ENCODE results near the gene GJC1. TPM values are rescaled to one million over a fixed set of nuclear protein-coding genes. Genes with fewer than 3 reads are reported as not detected.

GJC1 gene
- total and polyA plus RNA-seq, 3 donors from 2014 or later: 16.9 to 21.0 (median 19.3) TPM

DNA sequence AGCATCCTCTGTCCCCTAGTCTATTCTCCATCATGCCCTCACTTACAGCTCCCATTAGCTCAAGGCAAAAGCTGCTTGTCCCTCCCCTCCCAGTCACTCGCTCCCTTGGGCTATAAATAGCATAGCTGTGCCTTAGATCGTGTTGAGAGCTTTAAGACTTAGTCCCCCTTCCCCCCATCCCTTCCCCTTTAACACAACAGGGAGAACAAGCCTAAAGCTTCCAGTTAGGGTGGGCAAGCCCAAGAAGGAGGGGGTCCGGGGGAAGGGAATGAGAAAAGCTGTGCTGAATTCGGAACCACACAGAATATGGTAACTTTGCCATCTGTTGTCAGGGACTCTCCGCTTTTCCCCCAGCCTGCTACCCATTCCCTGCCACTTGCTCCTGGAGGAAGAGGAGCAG lies 12.7 kb upstream of the GJC1 start:
- Histone ChIP-seq H3K36me3 (ENCODE audit: low read depth, missing control alignments) (no peaks in the 10 kb centered on the region), H3K4me3 (no peak overlapping the region), H3K27ac (no peak overlapping the region), H3K9me3 (no peaks in the 10 kb centered on the region), H3K4me1 (no peaks in the 10 kb centered on the region), H3K27me3 (no peaks in the 10 kb centered on the region)
- no peak for DNase-seq
- intact Hi-C loops (cut with DNase I; ENCODE audit: low total_unique reads): no loop called here
- WGBS, 2 donors: 57 to 62% methylated on average over 5 of the region's 5 CpGs
- TF ChIP-seq, protein P1, sequence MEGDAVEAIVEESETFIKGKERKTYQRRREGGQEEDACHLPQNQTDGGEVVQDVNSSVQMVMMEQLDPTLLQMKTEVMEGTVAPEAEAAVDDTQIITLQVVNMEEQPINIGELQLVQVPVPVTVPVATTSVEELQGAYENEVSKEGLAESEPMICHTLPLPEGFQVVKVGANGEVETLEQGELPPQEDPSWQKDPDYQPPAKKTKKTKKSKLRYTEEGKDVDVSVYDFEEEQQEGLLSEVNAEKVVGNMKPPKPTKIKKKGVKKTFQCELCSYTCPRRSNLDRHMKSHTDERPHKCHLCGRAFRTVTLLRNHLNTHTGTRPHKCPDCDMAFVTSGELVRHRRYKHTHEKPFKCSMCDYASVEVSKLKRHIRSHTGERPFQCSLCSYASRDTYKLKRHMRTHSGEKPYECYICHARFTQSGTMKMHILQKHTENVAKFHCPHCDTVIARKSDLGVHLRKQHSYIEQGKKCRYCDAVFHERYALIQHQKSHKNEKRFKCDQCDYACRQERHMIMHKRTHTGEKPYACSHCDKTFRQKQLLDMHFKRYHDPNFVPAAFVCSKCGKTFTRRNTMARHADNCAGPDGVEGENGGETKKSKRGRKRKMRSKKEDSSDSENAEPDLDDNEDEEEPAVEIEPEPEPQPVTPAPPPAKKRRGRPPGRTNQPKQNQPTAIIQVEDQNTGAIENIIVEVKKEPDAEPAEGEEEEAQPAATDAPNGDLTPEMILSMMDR (IDR thresholded peaks at IDR 0.05): no peak
- no peak for TF ChIP-seq POLR2A (IDR thresholded peaks at IDR 0.05)

DNA sequence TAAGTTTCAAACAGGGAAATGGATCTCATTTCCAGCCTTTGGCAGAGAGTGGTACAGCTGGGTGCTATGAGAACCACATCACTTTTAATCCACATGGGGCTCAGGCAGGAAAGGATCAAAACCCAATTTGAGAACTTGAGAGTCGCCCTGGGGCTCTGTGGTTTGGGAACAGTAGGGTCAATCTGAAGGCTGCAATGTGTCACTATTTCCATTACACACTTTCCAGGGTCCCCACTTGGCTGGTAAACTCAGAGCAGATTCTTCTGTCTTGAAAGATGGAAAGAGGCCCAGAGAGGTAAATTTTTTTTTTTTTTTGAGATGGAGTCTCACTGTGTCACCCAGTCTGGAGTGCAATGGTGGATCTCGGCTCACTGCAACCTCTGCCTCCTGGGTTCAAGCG lies 10.8 kb upstream of the GJC1 start:
- 88 to 89% methylated on average over 3 of the region's 3 CpGs for WGBS, 2 donors
- no peak for TF ChIP-seq POLR2A (IDR thresholded peaks at IDR 0.05)
- TF ChIP-seq, protein P1 (IDR thresholded peaks at IDR 0.05): no peak
- Histone ChIP-seq H3K36me3 (ENCODE audit: low read depth, missing control alignments) (no peaks in the 10 kb centered on the region), H3K27ac (no peak overlapping the region), H3K9me3 (no peaks in the 10 kb centered on the region), H3K4me3 (no peak overlapping the region), H3K27me3 (no peaks in the 10 kb centered on the region), H3K4me1 (no peaks in the 10 kb centered on the region)
- intact Hi-C loops (cut with DNase I; ENCODE audit: low total_unique reads): no loop called here
- no peak for DNase-seq

DNA sequence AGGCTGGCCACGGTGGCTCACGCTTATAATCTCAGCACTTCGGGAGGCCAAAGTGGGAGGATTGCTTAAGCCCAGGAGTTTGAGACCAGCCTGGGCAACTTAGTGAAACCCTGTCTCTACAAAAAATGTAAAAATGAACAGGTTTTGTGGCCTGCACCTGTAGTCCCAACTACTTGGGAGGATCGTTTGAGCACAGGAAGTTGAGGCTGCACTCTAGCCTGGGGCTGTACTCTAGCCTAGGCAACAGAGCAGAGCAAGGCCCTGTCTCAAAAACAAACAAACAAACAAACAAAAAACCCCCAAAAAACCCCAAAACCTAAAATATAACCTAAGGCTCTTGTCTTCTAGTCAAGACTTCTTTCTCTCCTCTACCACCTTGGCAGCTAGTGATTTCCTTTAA lies 10.2 kb upstream of the GJC1 start:
- DNase-seq: no peak
- intact Hi-C loops (cut with DNase I; ENCODE audit: low total_unique reads): no loop called here
- H3K27me3 ChIP-seq: no peaks in the 10 kb centered on the region
- WGBS, 2 donors: 82 to 85% methylated on average over 4 of the region's 4 CpGs
- no peak overlapping the region for H3K27ac ChIP-seq
- no peak overlapping the region for H3K4me3 ChIP-seq
- no peaks in the 10 kb centered on the region for H3K4me1 ChIP-seq
- TF ChIP-seq, protein P1 (IDR thresholded peaks at IDR 0.05): no peak
- TF ChIP-seq POLR2A (IDR thresholded peaks at IDR 0.05): no peak
- H3K36me3 ChIP-seq (ENCODE audit: low read depth, missing control alignments): no peaks in the 10 kb centered on the region
- no peaks in the 10 kb centered on the region for H3K9me3 ChIP-seq

DNA sequence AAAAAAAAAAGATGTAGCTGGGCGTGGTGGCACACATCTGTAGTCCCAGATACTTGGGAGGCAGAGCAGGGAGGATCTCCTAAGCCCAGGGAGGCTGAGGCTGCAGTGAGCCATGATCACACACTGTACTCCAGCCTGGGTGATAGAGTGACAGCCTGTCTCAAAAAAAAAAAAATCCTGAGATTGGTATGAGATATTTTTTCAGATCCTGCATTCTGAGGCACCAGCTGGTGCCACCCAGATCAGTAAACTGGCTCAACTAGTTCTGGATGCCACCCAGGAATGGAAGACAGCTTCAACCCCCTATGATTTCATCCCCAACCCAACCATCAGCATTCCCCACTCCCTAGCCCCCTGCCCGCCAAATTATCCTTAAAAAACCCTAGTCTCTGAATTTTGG lies 7.1 kb upstream of the GJC1 start:
- intact Hi-C loops (cut with DNase I; ENCODE audit: low total_unique reads): no loop called here
- TF ChIP-seq, protein P1 (IDR thresholded peaks at IDR 0.05): no peak
- no peak for TF ChIP-seq POLR2A (IDR thresholded peaks at IDR 0.05)
- no peak overlapping the region for H3K4me3 ChIP-seq
- H3K27ac ChIP-seq: no peak overlapping the region
- no peaks in the 10 kb centered on the region for H3K36me3 ChIP-seq (ENCODE audit: low read depth, missing control alignments)
- DNase-seq: no peak
- no peaks in the 10 kb centered on the region for H3K9me3 ChIP-seq
- 80 to 94% methylated on average over 2 of the region's 2 CpGs for WGBS, 2 donors
- no peaks in the 10 kb centered on the region for H3K27me3 ChIP-seq
- H3K4me1 ChIP-seq: no peaks in the 10 kb centered on the region

DNA sequence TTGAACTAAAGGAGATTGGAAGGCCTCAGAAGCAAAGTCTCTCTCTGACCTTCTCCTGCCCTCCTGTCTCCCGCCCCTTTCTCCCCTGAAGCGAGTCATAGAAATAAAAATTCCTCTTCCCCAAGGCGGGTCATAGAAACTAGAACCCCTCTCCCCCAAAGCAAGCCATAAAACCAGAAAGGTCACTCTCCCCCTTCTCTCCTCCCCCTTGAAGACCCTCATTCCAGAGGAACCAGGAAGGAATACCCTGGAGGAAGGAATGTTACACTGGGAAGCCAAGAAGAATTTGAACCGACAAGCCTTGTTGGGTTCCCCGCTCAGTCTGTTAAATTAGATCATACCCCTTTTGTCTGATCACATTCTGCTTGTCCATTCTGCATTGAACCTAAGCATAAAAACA lies 2.7 kb upstream of the GJC1 start:
- intact Hi-C loops (cut with DNase I; ENCODE audit: low total_unique reads): no loop called here
- H3K4me1 ChIP-seq: no peaks in the 10 kb centered on the region
- WGBS, 2 donors: 77 to 87% methylated on average over 5 of the region's 5 CpGs
- DNase-seq: no peak
- H3K36me3 ChIP-seq (ENCODE audit: low read depth, missing control alignments): no peaks in the 10 kb centered on the region
- H3K27ac ChIP-seq: no peak overlapping the region
- TF ChIP-seq, protein P1 (IDR thresholded peaks at IDR 0.05): no peak
- TF ChIP-seq POLR2A (IDR thresholded peaks at IDR 0.05): no peak
- no peak overlapping the region for H3K4me3 ChIP-seq
- H3K9me3 ChIP-seq: no peaks in the 10 kb centered on the region
- H3K27me3 ChIP-seq: no peaks in the 10 kb centered on the region

Data from testis (tissue), 3 donors.